Glutamatergic neuron (in vitro differentiated cells): ENCODE data around the gene PHEX. TPM values are rescaled to one million over a fixed set of nuclear protein-coding genes. Genes with fewer than 3 reads are reported as not detected.

ENCODE experiments used
- DNase-seq: peaks from one replicate; pipeline ENCODE4 v3.0.0; 2022
- H3K27ac Mint-ChIP-seq: one replicate; pipeline ENCODE4 v1.8.0; 2020; ENCODE audit warnings: mild to moderate bottlenecking, mixed read lengths, inconsistent platforms; ENCODE audit not compliant: unreplicated experiment
- H3K27me3 Mint-ChIP-seq: one replicate; pipeline ENCODE4 v1.8.0; 2020; ENCODE audit warnings: mild to moderate bottlenecking, moderate library complexity, mixed read lengths, inconsistent platforms; ENCODE audit not compliant: unreplicated experiment
- H3K36me3 Mint-ChIP-seq: one replicate; pipeline ENCODE4 v1.8.0; 2020; ENCODE audit warnings: mild to moderate bottlenecking, mixed read lengths, inconsistent platforms; ENCODE audit not compliant: unreplicated experiment
- H3K4me1 Mint-ChIP-seq: one replicate; pipeline ENCODE4 v1.8.0; 2020; ENCODE audit warnings: mild to moderate bottlenecking, low read depth, mixed read lengths, inconsistent platforms; ENCODE audit not compliant: unreplicated experiment
- H3K4me3 Mint-ChIP-seq: one replicate; pipeline ENCODE4 v1.8.0; 2020; ENCODE audit warnings: mild to moderate bottlenecking, mixed read lengths, inconsistent platforms; ENCODE audit not compliant: unreplicated experiment
- H3K9me3 Mint-ChIP-seq: one replicate; pipeline ENCODE4 v1.8.0; 2020; ENCODE audit warnings: mild to moderate bottlenecking, moderate library complexity, mixed read lengths, inconsistent platforms; ENCODE audit not compliant: unreplicated experiment
- CTCF ChIP-seq: fragments of 200-600 bp; sonication (generic); IDR thresholded peaks from one replicate; pipeline ENCODE4 v1.5.0; 2021; ENCODE audit not compliant: partially characterized antibody, unreplicated experiment
- total RNA-seq: library from RNA; stranded (reverse); fragmentation: NEBNext Ultra II Directional; extraction: Animal tissue kit (Norgen Biotek cat#: 25700); gene quantifications from one replicate; pipeline ENCODE4 v1.2.1, GENCODE V29; 2021; ENCODE audit not compliant: unreplicated experiment

Gene PHEX
- total RNA-seq, 1 donor from 2014 or later: 0.17 TPM

GRCh38 chrX:22173966-22174365 is 141.8 kb downstream of the PHEX start:
- TF ChIP-seq CTCF: no peak
- H3K36me3 Mint-ChIP-seq: no peaks in the 10 kb centered on the region
- DNase-seq: no peak
- no peaks in the 10 kb centered on the region for H3K9me3 Mint-ChIP-seq
- no peaks in the 10 kb centered on the region for H3K27me3 Mint-ChIP-seq
- peaks cover 5% of the 10 kb centered on the region for H3K4me1 Mint-ChIP-seq
- H3K4me3 Mint-ChIP-seq: no peak overlapping the region
- H3K27ac Mint-ChIP-seq: no peak overlapping the region

GRCh38 chrX:22177950-22178515 is 145.9 kb downstream of the PHEX start:
- no peak for DNase-seq
- Mint-ChIP-seq H3K4me1 (no peaks in the 10 kb centered on the region), H3K27ac (no peak overlapping the region), H3K27me3 (no peaks in the 10 kb centered on the region), H3K36me3 (no peaks in the 10 kb centered on the region), H3K9me3 (no peaks in the 10 kb centered on the region), H3K4me3 (no peak overlapping the region)
- no peak for TF ChIP-seq CTCF

- no peak overlapping the region for H3K27ac Mint-ChIP-seq
- H3K36me3 Mint-ChIP-seq: no peaks in the 10 kb centered on the region
- H3K4me1 Mint-ChIP-seq: no peaks in the 10 kb centered on the region
- no peaks in the 10 kb centered on the region for H3K9me3 Mint-ChIP-seq
- no peaks in the 10 kb centered on the region for H3K27me3 Mint-ChIP-seq
- no peak for DNase-seq
- TF ChIP-seq CTCF: no peak
- H3K4me3 Mint-ChIP-seq: no peak overlapping the region
These were observed 152.0 kb downstream of the PHEX start for GRCh38 chrX:22184096-22184495.

- Mint-ChIP-seq H3K27me3 (no peaks in the 10 kb centered on the region), H3K9me3 (peaks cover 1% of the 10 kb centered on the region), H3K36me3 (no peaks in the 10 kb centered on the region), H3K4me3 (no peak overlapping the region), H3K4me1 (no peaks in the 10 kb centered on the region), H3K27ac (no peak overlapping the region)
- no peak for TF ChIP-seq CTCF
- no peak for DNase-seq
These were observed 154.0 kb downstream of the PHEX start for GRCh38 chrX:22186165-22186564.

GRCh38 chrX:22192419-22193060 is 160.4 kb downstream of the PHEX start:
- Mint-ChIP-seq H3K27me3 (no peaks in the 10 kb centered on the region), H3K36me3 (no peaks in the 10 kb centered on the region), H3K9me3 (peaks cover 1% of the 10 kb centered on the region), H3K4me3 (no peak overlapping the region), H3K27ac (peak overlapping the region; percentile 49), H3K4me1 (peaks cover 7% of the 10 kb centered on the region)
- peak; percentile 68 for DNase-seq
- peak; percentile 73 for TF ChIP-seq CTCF
